Measurements from ENCODE around the gene CACNB1.

The CACNB1 gene

GRCh38 chr17:39204245-39204644, 6.8 kb upstream of the CACNB1 start:
- no peak for DNase-seq (ENCODE audit: low read depth, low spot score)

- DNase-seq (ENCODE audit: low read depth, low spot score), result no peak
Measured at GRCh38 chr17:39200957-39201510, 3.6 kb upstream of the CACNB1 start.

DNA sequence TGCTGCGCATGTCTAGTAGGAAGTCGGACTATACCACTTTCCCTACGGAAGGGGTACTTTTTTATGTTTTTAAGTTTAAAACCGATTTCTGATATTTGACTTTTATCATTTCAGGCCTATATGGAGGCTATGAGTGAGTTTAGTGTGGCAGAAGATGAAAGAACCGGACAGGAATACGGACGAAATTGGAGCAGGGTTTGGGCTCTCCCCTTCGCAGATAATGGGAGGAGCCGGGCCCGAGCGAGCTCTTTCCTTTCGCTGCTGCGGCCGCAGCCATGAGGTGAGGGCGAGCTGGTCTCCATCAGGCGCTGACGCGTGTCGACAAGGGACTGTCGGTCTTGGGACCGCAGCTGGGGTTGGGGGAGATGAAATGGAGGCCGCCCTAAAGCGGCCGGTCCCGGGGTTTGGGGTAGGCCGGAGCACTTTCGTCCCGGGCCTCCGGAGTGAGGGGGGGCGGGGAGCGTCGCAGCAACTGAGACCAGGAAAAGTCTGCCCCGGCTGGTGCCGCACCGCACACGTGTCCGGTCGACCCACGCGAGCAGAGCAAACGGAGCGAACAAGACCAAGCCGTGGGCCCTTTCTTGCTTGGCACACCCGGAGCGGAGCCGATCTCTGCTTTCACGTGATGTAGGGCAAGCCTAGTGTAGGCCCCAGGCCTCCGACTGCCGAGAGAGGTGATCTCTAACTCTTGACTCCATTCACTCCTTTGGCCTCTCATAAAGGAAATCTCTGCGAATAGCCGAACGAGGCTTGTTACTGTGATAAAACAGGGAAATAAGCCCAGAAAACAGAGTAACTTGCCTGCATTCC, 2.8 kb upstream of the CACNB1 start, which contains the start of gene RPL19:
Gene RPL19, plus strand, starts transcription at position 214 of the 810 bp plus-strand sequence. Its CDS starts 62 bp downstream, at position 276.
- DNase-seq (ENCODE audit: low read depth, low spot score), result peak; percentile 52

- DNase-seq (ENCODE audit: low read depth, low spot score), result peak; percentile 81
Measured at GRCh38 chr17:39199820-39200069, 2.3 kb upstream of the CACNB1 start.

GRCh38 chr17:39198186-39198566, 707 bp upstream of the CACNB1 start:
- DNase-seq (ENCODE audit: low read depth, low spot score), result no peak

DNA sequence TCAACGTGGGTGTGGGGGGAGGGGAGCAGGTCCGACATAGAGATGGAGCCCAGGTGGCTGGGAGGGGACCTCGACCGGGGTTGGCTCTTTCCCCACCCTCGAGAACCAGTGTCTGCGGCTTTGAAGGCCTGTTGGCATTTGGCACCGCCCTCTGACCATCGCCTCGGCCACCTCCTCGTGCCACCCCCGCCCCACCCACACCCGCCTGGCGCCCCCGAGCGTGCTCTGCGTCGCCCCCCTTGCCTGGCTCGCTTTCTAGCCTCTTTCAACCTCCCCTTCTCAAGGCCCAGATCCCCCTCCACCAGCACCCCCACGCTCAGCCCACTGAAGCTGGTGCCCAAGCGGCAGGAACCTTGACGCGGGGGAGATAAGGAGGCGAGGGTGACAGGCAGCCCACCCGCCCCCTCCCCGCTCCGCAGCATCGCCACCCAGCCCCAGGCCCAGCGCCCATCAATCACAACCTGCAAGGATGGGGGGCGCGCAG, 619 bp downstream of the CACNB1 start:
- DNase-seq (ENCODE audit: low read depth, low spot score), result no peak

- DNase-seq (ENCODE audit: low read depth, low spot score), result no peak
Measured at GRCh38 chr17:39196241-39196807, 1.1 kb downstream of the CACNB1 start.

GRCh38 chr17:39195568-39196160, 1.8 kb downstream of the CACNB1 start:
- no peak for DNase-seq (ENCODE audit: low read depth, low spot score)

GRCh38 chr17:39194985-39195524, 2.4 kb downstream of the CACNB1 start:
- no peak for DNase-seq (ENCODE audit: low read depth, low spot score)

DNA sequence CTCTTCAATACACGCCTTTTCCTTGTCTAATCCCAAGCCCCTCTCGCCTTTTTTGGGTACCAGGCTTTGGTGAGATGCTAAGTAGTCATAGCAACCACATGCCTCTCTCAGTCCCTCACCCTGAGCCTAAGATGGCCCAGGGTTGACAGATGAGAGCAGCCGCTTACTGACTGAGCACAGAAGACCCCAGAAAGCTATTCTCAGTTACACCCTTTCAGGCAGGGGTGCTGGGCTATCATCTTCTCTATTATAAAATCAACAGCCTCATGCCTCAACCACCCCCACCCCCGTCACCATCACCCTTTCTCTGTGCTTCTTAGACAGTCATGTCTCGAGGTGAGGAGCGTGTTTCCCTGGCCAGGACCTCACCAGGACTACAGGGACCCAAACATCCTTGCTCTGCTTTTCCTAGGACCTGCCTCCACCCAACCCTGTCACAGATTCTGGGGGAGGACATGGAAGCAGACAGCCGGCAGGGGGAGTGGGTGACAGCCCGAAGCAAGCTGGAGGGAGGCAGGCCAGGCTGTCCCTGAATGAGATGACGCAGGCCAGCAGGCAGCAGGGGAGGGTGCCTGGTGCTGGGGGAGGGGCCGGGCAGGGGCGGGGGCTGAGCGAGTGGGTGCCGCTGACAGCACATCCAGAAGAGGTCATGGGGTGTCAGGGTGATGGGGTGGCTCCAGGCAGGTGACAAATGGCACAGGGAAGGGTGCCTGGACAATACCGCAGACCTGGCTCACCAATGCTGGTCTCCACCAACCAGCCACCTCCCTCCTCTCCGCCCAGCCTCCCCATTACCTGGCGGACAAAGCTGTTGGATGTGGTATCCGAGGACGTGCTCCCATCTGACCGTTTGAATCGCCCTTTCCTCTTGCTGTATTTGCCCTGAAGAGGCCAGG, 3.1 kb downstream of the CACNB1 start:
- DNase-seq (ENCODE audit: low read depth, low spot score), result no peak

DNA sequence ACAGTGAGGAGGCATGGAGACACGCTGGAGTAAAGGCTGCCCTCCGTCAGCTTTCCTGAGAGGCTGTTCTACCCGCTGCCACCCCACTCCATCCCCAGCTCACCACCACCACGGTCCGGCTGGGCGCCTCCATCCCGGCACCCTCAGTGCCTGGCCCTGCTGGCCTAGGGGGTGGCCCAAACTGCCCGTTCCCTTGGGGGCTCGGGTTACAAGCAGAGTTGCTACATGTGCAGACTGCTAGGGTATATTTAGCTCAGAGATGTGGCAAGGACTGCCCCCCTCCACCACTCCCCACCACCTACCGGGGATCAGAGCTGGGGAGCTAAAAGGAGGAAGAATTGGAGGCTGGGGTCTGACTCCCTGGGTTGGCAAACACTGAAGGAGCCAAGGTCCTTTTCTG, 4.1 kb downstream of the CACNB1 start:
- no peak for DNase-seq (ENCODE audit: low read depth, low spot score)

- no peak for DNase-seq (ENCODE audit: low read depth, low spot score)
Measured at GRCh38 chr17:39192901-39193300, 4.6 kb downstream of the CACNB1 start.

DNA sequence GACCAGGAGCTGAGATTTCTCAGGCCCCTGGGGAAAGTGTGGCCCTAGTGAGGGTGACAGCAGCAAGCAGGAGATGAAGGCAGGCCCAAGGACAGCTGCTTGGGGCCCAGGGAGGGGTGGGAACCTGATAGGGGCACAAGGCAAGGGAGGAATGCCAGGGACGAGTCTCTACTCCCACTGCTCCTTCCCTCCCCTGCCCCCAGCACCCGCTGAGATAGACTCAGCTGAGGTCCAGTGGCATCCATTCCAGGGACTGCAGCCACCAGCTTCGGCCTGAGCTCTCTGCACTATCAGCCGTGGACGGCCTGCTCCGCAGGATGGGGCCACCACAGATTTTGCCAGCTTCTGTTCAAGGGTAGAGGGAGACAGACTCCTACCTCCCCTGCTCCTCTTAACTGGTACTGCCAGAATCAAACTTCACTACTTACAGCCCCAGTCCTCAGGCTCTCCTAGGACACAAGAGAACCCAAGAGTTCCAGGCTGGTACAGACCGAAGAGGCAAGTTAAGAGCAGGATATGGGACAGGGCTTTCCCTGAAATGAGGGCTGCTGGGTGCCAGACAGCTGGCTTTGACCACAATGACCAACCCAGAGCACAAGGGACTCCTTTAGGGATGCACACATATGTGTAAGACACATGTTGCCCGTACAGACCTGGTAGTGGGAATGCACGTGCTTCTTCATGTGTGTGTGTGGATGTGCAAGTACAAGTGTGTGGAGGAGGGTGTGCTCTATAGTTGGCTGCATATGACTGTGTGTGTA, 5.5 kb downstream of the CACNB1 start:
- DNase-seq (ENCODE audit: low read depth, low spot score), result no peak

DNA sequence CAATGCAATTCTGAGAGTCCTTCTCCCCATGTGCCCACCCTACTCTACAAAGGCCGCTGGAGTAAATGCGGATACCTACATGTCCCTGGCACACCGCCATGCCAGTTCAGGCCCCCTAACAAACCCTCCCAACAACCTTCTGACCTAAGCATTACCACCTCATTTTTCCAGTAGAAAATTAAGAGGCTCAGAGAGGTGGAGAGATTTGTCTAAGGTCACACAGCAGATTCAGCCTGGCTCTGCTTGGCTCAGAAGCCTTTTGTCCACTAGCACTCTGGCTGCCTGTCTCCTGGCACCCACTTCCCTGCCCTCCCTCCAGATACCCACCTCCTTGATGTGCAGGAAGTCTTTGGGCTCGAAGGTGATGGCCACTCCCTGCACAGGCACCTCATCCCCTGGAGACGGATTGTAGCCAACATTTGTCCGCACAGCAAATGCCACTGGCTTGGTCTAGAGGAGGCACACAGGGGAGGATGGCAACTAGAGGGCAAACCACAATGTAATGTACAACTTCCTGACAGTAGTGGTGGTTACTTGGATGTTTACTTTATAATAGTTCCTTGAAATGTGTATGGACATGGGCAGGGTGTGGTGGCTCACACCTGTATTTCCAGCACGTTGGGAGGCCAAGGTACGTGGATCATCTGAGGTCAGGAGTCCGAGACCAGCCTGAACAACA, 10.2 kb downstream of the CACNB1 start:
- no peak for DNase-seq (ENCODE audit: low read depth, low spot score)

- DNase-seq (ENCODE audit: low read depth, low spot score), result no peak
Measured at GRCh38 chr17:39186481-39187002, 10.9 kb downstream of the CACNB1 start.

DNA sequence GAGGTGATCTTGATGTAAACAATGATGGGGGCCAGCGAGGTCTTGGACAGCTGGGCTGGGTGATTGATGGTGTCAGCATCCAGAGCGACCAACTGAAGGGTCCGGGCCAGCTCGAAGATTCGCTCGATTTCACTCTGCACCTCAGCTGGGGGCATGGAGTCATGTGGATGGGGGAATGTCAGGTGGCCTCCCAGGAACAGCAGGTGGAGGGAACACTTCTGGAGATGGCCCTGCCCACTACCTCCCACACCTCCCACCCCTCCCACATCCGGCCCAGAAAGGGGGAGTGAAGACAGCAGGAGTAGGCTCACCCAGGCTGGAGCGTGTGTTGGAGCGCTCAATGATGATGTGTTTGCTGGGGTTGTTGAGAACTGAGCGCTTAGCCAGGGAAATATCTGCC, 13.7 kb downstream of the CACNB1 start:
- no peak for DNase-seq (ENCODE audit: low read depth, low spot score)

- no peak for DNase-seq (ENCODE audit: low read depth, low spot score)
Measured at GRCh38 chr17:39183045-39183444, 14.4 kb downstream of the CACNB1 start.

DNA sequence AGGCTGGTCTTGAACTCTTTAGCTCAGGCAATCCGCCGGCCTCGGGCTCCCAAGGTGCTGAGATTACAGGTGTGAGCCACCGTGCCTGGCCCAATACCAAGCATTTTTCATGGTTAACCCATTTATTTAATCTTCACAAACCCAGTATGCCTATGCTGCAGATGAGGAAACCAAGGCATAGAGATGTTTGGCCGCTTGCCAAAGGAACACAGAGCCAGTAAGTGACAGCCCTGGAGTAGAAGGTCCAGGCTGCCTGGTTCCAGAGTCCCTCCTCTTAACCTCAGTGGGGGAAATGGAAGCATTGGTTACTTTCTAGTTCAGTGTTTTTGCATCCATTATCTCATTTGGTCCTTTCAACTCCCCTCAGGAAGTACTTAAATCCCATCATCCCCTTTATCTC, 16.2 kb downstream of the CACNB1 start:
- no peak for DNase-seq (ENCODE audit: low read depth, low spot score)

DNA sequence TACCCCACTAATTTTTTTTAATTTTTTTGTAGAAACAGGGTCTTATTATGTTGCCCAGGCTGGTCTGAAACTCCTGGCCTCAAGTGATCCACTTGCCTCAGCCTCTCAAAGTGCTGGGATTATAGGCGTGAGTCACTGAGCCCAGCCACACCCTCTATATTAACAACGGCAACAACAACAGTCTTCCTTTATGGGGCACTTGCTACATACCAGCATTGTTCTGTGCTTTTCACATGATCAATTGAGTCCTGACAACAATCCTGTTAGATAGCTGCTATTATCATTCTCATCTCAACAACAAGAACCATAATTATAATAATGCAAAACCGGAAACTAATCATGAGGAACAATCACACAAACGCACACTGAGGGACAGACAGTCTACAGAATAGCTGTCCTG, 18.9 kb downstream of the CACNB1 start:
- no peak for DNase-seq (ENCODE audit: low read depth, low spot score)

GRCh38 chr17:39177256-39177655, 20.2 kb downstream of the CACNB1 start:
- DNase-seq (ENCODE audit: low read depth, low spot score), result no peak

All from activated naive CD8-positive, alpha-beta T cell treated with anti-CD3 and anti-CD28 coated beads, Interleukin-2, amount 50 U/mL, for 16 hours (primary cell).